GM21529 (cell line): ENCODE measurements around the gene TMBIM4.

Source experiments
- ATAC-seq: cut with Tn5 transposase; IDR thresholded peaks from one replicate; pipeline ENCODE4 v1.9.1; 2021; ENCODE audit not compliant: unreplicated experiment

The TMBIM4 gene

GRCh38 chr12:66103016-66103913 lies 66.5 kb downstream of the TMBIM4 start:
- ATAC-seq = no peak

GRCh38 chr12:66092559-66093269 lies 77.1 kb downstream of the TMBIM4 start:
- ATAC-seq = peak; percentile 68

DNA sequence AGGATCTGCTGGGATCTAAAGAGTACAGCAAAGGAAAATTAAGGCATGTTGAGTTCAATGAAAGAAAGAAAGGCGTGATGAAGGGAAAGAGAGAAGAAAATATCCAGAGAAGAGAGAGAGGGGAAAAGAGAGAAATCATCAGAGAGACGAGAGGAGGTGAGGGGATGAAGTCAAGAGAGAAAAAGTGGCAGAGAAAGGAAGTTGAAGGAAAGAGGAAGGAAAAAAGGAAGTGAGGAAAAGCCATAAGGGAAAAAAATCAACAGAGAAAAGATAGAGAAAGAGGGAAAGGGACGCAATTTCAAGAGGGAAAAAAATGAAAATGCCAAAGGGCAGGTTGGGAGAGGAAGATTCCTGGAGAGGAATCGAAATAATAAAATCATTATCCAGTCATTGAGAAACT lies 79.6 kb downstream of the TMBIM4 start:
- no peak for ATAC-seq

GRCh38 chr12:66087365-66087943 lies 82.3 kb downstream of the TMBIM4 start:
- ATAC-seq = peak; percentile 82

- no peak for ATAC-seq
Observed at GRCh38 chr12:66085998-66086397, 83.8 kb downstream of the TMBIM4 start.
